ENCODE results near the gene ATP2B2.

ATP2B2 gene

DNA sequence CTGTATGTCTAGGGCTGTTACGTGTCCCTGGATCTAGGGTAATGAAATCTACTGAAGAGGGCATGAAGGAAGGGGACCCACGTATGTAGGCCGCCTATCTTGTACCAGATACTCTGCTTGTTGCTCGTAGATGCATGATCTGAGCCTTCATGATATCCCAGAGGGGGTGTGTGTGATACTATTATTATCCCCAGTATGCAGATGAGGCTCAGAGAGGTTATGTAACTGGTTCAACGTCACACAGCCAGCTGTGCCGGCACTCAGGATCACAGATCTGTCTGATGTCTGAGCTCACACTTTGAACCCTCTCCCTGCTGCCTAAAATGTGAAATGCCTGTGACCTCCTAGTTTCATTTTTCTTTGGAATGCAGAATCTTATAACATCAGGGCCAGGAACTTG is 148.3 kb downstream of the ATP2B2 start:
- no peak for DNase-seq

DNA sequence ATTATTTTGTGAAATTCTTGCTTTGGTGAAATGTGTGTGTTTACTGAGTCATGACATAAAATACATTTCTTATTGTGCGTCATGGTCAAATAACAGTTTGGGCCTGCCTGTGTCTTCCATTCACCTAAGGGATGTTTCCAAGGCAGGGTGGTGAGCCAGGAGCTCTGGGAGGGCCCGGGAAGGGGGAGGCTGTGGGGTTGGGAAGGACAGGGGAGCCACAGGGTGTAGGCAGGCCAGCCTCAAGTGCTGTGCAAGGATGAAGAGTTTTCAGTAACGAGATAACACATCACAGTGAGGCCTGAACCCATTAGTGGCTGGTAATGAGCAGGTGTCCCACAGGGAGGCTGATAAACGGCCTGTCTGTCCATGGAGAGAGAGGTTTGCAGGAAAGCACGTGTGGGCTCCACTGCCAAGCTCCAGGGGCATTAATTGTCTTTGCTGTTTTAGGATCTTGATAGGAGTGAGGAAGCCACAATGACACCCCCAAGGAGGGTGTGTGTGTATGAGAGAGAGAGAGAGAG is 148.9 kb downstream of the ATP2B2 start:
- no peak for DNase-seq

DNA sequence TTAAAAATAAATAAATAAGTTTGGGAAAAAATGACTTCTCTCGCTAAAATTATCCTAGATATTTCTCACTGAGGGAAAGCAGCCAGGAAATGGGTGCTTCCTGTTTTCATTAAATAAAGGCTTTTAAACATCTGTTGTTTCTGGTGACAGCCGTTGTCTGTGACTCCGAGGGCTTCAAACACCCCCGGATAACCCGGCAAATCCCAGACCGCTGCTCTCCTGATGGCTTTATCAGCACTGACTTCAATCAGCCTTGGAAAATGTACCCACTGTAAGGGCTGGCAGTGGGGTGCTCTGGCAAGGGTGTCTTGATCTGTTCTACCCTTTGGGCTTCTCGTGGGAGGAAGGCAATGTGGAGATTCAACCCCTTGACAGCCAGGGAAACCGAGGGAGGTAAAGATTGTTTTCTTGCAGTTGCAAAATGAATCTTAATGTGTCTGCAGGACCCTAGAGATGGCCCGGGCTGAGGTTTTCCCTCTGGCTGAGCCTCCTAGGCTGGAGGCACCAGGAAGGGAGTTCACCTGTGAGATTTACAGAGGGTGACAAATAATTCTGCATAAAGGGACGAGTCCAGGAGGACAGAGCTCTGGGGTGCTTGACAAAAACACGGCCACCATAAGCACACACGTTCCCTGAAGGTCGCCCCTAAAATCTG is 150.9 kb downstream of the ATP2B2 start:
- no peak for DNase-seq

DNA sequence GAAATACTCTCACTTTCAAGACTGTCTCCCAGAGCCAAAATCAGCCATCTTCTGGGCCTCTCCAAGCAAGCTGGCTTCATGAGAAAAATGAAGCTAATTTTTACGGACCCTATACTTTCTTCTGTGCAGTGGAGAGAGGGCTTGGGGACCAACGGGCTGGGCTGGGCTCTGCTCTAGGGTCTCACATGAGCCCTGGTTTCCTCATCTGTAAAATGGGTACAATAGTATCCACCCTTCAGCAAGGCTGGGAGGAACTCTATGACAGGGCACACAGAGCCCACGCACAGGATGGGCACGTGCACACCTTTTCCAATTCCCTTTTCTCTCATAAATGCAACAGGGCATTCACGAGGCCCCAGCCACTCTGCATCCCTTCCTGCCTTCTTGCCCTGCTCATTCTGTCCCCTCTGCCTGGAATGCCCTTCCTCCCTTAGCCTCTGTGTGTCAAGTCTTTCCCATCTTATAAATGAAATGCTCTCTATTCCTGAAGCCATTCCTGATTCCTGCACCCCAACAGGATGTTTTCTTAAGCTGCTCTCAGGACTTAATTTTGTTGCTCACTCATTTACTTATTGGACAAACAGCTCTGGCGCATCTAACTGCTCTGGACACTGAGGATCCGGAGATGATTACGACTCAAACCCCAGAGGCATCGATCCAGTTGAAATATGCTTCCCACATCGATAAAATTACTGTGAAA is 151.6 kb downstream of the ATP2B2 start:
- no peak for DNase-seq

DNA sequence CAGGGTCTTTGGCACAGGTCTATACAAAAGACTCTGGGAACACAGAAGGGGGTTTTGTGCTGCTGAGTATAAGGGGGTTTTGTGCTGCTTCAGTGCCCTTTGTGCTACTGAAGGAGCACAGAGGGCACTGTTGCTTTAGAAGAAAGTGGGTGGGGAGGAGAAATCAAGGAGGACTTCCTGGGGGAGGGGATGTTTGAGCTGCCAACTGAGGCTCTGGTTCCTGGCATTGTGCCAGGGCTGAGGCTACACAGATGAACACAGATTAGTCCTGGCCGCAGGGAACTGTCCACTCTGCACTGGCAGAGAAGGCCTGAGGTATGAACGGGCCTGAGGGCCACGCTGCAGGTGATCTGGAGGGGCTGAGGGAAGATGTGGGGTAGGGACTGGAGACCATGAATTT is 152.2 kb downstream of the ATP2B2 start:
- no peak for DNase-seq

DNA sequence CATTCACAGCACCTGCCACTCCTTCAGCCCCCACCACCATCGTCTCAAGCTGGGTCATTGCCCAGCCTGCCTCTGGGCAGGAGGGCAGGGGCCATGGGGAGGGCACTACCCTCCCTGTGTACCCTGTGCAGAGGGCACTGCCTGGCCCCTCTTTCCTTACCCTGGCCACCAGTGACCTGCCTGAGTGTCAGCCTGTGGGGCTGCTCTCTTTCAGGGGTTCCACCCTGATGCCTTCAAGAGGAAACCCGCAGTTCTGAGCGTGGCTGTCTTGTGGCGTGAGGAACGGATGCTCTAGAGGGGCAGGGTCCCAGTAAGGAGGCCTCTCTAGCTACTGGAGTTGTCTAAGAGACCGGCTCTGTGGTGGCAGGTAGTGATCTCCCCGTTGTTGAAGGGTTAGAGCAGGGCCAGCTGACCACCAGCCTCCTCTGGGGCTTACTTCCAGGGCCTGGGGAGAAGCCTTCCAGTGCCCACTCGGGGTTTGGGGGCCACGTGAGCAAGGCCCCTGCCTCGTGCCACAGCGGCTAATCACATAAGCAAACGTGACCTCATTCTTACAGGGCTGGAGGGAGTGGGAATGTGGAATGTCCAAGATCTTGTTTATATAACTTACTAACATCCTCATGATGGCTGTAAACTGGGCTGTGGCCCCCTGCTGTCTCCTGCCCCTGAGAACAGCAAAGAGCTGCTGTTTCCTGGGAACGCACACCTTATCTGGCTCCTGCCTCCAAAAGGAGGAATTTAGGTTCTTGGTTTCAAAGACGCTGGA is 153.1 kb downstream of the ATP2B2 start:
- peak; percentile 22 for DNase-seq

DNA sequence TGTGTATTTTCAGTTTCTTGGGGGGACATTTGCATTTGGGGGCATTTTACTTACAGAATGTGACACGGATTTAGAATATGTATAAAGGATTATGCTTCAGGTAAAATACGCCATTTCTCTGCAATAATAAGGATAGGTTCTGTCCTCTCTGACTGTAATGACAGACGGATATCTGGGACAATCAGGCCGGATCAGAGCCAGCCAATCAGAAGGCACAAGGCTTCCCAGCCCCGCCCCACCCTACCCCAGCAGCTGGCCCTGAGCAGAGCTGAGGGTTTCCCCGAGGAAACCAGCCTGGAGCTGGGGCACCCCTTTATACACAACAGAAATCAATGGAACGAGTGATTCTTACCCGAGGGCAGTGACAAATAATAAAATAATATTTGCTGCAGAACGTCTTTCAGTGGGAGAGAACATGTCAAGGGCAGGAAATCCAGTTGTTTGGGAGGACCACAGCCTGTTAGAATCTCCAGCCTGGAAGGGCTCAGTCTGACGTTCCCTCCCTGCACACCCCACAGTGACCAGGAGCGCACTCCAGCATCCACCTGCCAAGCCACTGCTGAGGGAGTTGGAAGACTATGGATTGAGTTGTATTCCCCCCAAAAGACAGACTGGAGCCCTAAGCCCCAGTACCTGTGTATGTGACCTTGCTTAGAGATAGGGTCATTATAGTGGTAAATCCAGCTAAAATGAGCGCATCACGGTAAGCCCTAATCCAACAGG is 154.2 kb downstream of the ATP2B2 start:
- DNase-seq: no peak

DNA sequence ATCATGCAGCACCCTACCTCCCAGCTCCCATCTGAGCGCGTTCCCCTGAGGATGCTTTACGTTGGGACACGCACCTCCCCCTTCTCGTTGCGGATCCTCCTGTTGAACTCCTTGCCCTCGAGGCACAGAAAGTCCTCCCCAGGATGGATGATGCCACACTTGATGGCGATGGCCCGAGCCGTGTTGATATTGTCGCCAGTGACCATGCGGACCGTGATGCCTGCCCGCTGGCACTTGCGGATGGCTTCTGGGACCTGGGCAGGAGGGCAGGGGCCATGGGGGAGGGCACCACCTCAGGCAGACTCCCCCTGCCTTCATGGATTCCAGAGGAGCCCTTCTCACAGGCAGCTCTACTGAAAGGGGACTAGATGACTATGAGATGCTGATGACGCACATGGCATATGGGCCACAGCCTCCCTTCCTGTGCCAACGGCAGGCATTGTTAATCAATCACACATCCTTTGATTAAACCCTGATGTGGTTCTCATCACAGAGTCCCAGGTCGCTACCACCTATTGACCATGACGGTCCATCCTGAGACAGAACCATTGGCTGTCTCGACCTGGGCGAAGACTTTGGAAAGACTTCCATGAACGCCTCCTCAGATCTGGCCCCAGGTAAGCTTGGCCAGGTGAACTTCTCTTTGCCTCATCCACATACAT is 154.9 kb downstream of the ATP2B2 start:
- no peak for DNase-seq

DNA sequence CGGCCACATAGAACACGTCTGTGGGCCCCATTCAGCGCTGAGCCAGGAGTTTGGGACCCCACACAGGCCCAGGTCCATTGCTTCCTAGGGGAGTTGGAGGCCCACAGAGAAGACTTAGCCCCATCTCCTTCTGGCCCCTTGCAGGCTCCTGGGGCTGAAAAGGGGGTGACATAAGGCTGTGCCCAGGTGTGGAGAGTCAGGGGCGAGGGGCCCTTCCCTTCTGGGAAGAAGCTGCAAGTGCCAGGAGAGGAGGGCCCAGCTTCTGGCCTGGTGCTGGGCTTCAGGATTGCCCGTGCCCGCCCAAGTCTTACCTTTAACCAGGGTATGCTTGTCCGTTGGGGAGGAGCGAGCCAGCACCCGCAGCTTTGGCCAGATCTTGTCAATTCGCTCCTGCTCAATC is 155.6 kb downstream of the ATP2B2 start:
- DNase-seq: no peak

DNA sequence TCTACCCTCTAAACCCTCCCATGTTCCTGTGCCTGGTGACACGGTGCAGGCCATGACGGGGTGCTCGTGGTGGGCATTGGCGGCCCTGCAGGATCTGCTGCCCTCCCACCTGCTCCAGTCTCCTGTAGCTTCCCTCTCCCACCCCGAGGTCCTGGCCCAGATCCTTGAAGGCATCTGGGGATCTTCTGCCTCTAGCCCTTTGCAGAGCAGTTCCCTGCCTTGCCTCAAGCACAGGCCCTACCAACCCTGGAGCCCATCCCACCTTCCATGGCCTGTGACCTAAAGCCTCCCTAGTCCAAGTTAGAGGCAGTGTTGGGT is 157.0 kb downstream of the ATP2B2 start:
- no peak for DNase-seq

DNA sequence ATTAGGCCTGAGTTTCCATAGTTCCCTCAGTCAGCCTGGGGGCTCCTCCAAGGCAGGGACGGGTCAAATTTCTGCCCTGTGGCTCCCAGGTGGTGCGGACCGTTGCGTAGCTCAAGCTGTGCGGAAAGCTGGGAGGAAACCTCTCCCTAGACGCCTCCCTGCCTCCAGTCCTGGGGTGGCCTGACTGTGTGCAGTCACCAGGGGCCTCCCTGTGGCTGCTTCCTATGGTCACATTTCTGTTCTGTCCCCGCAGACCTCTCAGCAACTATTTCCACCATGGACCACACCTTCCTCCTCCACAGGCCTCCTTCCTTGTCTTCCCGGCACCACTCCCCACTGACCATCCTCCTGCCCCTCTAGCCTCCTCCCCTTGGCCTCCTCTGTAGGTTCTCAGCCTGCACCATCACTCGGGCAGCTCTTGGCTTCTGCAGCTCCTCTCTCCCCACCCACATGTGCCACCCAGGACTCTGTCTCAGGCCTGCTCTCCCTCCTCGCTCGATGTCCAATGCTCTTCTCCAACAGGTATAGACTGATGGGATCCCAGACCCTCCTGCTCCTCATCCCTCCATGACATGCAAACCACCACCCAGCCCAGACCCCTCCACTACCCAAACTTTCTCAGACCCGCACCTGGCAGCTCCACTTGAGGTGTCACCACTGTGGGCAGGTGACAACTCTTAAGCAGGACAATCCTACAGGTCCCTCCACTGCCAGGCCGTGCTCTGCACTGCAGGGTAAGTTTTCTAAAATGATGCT is 157.6 kb downstream of the ATP2B2 start:
- no peak for DNase-seq

DNA sequence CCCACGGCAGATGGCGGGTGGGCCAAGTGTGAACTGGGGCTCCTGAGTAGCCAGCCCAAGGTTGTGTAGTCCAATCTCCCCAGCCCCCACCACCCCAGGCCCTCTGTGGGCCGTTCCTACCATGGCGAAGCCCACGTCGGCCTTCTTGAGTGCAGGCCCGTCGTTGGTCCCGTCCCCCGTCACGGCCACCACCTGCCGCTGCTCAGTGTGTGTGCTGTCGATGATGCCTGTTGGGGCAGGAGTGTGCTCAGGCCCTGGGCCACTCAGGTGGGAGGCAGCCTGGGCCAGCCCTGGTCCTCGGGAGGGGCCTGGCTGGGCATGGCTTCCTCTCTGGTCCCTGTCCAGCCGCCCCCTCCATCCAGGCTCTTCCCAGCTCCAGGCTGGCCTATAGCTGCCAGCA is 159.5 kb downstream of the ATP2B2 start:
- DNase-seq: no peak

DNA sequence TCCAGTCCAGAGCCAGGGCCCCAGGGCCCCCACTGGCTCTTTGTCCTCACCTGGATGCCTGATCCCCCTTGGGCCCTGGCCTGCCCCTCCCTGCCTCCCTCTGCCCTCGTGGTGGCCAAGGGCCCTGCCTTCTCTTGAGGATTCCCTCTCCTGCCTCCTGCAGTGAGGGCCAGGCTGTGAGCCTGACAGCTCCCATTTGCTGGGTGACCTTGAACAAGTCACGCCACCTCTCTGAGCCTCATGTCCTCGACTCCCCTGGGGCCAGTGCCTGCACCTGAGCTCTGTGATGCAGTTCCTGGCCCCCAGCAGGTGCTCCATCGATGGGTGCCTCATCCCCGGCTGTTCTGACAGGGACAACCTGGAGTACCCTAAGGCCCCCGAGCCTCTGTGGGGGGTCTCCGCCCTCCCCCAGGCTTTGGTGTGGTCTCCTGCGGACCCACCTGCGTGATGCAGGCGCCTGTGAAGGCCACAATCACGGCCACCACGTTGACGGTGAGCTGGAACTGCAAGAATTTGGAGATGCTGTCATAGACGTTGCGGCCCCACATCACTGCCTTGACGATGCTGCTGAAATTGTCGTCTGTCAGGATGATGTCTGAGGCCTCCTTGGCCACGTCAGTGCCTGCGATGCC is 160.3 kb downstream of the ATP2B2 start:
- DNase-seq: no peak

DNA sequence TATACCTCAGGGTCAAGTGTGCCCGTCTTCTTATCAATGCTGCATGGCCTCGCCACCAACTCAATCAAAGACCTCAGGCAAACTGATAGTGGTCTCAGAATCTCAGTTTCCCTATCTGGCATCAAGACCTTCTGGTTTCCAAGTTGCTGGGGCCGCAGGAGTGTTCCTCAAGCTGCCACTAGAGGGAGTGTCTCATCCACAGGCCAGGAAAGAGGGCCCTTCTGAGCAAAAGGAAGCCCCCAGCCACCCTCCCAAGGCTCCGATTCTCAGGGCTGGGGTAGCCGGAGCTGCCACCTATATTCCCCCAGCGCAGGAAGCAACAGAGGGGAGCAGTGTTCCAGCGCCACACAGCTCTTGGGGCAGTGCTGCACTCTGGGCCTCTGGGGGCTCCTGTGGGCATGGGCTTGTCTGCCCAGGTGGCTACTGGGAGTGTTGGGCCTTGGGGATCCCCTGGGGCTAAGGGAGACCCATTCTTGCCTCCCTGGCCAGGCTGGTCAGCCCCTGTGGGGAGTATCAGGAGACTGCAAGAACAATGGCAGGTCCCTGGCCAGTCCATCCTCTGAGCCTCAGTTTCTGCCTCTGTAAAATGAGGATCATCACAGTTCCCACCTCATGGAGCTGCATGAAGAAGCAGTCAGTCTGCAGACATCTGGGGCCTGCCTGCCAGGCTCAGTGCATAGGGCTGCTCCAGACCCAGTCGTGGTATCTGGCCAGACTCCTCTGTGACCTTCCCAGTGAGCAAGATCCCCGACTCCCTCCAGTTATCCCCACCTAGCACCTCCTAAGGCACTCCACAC is 161.0 kb downstream of the ATP2B2 start:
- peak; percentile 13 for DNase-seq

DNA sequence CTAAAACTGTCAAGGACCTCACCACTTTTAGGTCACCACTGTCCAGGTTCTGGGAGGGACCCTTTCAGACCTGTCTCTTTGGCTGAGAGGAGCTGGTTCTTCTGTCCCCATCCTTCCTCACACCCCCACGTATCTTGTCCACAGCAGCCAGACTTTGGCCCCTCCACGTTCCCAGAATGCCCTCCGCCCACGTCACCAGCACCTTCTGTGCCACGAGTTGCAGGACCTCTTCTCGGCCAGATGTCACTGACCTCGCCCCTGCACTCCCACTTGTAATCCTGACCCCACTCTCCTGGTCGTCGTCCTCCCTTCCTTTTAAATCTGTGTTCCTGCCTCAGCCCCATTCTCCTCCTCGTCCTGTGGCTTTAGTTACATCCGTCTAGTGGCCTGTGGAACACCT is 161.9 kb downstream of the ATP2B2 start:
- DNase-seq: no peak

DNA sequence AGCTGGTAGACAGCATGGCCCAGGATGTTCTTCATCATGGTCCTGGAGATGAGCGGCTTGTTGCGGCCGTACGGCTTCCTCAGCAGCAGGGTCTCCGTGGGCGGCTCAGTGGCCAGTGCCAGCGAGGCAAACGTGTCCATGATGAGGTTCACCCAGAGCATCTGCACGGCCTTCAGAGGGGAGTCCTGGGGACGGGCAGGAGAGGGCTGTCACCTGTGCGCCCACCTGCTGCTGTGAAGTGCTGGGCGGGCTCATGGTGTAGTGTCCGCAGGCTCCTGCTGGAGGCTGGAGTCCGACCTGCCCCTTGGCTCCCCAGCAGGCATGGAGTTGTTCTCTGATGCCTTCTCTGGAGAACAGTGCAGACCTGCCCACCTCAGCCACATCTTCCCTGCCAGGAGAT is 162.6 kb downstream of the ATP2B2 start:
- no peak for DNase-seq

DNA sequence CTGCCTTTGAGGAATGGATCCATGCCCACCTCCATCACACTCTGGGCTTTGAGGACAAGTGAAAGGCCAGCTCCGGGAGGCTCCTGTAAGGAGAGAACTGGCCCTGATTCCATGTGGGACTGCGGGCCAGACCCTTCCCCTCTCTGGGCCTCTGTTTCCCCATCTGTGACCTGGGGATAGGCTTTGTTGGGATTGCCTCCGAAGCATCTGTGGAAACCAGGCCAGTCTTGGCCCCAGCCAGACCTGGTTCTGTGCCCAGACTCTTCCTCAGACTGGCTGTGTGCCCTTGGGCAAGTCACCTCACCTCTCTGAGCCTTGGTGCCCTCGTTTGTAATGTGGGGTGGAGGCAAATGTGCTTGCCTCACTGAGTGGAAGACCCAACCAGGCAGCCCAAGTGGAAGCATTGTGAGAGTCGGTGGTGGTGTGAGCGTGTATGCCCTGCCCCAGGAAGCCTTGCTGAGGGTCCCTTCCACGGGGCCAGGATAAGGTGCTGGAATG is 163.4 kb downstream of the ATP2B2 start:
- no peak for DNase-seq

DNA sequence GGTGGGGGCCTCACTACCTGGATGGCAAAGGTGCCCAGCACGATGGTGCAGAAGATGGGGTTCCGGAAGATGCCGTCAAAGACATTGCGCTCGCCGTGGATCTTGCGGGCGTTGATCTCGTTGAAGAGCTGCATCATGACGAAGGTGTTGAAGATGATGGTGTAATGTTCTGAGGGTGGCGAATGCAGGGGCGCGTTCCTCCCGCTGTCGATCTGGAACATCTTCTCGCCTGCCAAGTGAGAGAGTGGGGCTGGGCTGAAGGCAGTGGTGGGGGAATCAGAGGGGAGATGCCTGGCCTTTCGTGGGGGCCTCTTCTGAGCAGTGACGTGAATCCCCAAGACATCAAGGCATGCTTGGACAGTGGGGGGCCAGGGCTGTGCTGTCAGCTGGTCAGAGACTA is 164.9 kb downstream of the ATP2B2 start:
- no peak for DNase-seq

DNA sequence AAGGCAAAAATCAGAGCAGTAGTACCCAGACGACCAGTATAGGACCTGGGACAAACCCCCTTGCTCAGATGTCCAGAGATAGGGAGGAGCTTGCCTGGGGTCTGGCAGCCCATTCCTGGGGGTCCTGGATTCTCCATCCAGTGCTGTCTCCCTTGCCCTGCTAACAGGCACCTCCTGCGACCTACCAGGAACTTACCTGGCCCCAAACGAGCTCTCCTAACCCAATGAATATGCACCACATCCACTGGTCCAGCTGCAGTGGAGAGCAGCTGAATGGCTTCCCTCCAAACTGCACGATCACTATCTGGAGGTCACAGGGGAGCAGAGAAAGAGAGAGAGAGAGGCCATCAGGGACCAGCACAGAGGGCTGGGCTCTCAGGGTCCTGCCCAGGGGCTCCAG is 165.3 kb downstream of the ATP2B2 start:
- no peak for DNase-seq

DNA sequence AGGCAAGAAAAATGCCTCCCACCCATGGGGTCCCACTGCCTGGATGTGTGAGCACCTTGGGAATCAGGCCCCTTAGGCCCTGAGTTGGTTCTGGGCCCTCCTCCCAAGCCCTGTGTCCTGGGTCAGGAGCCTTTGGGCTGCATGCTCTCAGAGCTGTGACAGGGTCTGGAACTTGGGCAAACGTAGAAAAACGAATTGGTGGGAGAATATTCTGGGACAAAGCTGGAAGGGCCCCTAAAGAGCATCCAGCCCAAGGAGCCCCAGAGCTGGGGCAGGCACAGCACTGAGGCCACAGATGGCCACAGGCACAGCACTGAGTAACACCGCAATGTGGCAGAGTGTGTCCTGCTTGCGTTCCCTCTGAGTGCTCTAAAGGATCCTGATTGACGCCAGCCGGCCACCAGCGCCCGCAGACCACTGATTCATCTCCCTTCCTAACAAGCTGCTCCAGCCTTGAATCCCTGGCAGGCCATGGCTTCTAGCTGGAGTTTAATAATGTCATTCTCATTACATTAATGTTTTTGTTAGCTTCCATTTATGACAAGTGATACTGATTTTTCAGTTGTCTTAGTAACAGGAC is 165.9 kb downstream of the ATP2B2 start:
- DNase-seq: no peak
